Skin of body (tissue), 2 donors: Measurements from ENCODE around the gene C21orf58. TPM values are rescaled to one million over a fixed set of nuclear protein-coding genes. Genes with fewer than 3 reads are reported as not detected.
"Not testable (repeated sequence)": the region's sequence is repeated elsewhere in the genome, so short reads cannot be mapped to it uniquely, and the experiment has no call there.

Experiments used
- DNase-seq: peaks from one replicate; lab custom pipeline; 2025; lab: John Stamatoyannopoulos, UW
- total RNA-seq: library from RNA; depleted of rRNA; stranded (reverse); fragments of >200 nt; gene quantifications from one replicate; pipeline ENCODE4 v1.2.3, GENCODE V29; 2014

C21orf58 gene
- total RNA-seq, 1 donor from 2014 or later = 4.1 TPM

- DNase-seq = peak; percentile 14
Observed at GRCh38 chr21:46325073-46325912, 1.6 kb upstream of the C21orf58 start.

DNA sequence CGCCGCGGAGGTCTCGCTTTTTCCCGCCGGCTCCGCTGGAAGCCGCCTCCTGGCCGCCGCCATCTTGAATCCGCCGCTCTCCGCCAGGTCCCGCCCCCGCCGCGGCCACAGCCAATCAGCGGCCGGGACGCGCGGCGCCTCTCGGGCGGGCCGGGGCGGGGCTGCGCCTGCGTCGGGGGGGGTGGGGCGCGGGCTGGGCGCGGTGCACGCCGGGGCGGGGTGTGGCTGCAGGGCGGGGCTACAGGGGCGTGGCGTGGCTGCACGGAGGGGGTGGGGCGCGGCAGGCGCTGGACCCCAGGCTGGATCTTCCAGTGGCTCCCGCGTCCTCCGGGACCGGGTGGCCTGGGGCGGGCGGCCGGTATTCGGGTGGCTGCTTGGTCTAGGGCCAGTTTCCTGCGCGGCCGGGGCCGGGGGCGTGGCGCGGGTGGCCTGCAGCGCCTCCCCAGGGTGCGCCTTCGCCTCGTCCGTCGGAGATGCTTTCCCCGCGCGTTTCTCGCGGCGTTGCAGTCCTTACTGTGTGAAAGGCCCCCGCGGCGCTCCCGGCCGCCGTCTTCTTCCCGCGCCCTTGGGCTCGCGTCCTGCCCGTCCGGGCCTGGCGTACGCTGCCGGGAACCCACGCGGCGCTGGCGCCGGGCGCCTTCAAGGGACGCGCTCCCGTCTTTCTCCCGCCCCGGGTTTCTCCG lies 861 bp upstream of the C21orf58 start:
- DNase-seq = peak; percentile 79

DNA sequence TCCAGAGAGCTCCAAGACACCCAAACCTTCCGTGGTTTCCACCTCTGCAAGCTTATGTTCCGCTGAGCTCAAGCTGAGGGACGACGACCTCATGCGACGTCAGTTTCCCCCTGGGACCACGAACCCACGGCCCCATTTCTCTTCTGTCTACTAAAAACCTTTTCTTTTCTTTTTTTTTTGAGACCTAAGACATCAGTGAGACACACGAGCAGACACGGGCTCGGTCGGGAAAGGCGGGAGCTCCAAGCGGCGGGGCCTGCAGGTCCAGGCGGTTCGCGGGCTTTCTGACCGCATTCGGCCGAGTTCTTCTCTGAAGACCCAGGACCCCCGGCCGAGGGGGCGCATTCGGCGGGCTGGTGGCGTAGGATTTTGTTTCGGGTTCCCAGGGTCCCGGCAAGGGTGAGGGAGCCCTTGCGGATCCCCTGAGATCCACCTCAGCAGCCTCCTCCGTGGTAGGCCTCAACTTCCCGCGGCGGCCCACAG lies 402 bp downstream of the C21orf58 start:
- no peak for DNase-seq

DNA sequence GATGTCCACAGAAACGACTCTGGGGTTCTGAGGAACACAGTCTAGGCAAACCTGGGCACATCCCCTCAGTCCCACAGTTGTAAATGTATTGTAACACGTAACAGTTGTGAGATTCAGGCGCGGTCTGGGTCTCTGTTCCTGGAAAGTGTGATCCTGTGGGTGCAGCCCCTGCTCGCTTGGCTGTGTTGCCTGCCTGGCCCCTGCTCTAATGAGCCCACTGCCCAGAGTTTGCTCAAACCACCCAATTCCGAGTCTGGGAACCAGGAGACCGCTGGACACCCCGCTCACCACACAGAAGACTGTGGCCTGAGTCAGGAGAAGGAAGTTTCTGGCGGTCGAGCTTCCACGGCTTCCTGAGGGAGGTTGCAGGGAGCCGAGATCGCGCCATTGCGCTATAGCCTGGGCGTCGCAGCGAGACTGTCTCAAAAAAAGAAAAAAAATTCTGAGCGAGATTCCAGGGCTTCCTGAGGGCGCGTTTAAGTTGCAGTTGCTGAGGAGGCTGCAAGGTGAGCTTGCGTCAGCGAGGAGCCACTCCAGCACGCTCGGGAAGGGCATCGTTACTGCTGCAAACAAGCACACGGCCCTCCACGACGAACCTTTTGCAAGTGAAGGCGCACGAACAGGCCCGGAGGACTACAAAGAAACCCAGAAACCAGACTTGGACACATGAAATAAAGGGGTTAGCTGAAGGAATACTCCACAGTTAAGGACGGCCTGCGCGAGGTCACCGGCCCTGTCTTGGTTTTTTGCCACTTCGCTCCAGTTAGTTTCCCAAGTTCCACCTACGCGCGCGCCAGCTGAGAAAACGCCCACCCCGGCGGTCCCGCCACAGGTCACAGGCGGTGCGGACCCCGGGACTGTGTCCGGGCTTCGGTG lies 1.1 kb downstream of the C21orf58 start:
- no peak for DNase-seq

DNA sequence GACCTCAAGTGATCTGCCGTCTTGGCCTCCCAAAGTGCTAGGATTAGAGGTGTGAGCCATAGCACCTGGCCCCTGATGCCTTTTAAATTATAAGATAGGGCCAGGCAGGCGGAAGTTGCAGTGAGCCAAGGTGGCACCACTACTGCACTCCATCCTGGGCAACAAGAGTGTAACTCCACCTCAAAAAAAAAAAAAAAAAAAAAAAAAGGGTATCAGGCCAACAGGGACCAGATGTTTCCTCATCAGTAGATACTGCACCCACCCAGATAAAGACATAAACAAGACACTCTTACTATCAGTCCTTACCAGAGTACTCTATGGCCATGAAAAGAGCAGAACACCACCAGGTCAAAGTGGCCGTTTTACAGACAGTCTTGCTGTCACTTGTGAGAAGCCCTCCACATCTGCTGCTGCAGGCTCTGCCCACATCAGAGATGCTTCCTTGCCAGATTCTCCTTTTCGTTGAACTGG lies 3.3 kb downstream of the C21orf58 start:
- DNase-seq = no peak

- no peak for DNase-seq
Observed at GRCh38 chr21:46319186-46319585, 4.5 kb downstream of the C21orf58 start.

- no peak for DNase-seq
Observed at GRCh38 chr21:46318464-46318845, 5.2 kb downstream of the C21orf58 start.

GRCh38 chr21:46317710-46318463 lies 5.8 kb downstream of the C21orf58 start:
- DNase-seq = no peak

GRCh38 chr21:46316708-46317324 lies 6.9 kb downstream of the C21orf58 start:
- no peak for DNase-seq

GRCh38 chr21:46314441-46315020 lies 9.1 kb downstream of the C21orf58 start:
- DNase-seq = no peak

GRCh38 chr21:46312949-46313348 lies 10.7 kb downstream of the C21orf58 start:
- DNase-seq = no peak

GRCh38 chr21:46311568-46311967 lies 12.1 kb downstream of the C21orf58 start:
- no peak for DNase-seq

GRCh38 chr21:46310260-46310659 lies 13.4 kb downstream of the C21orf58 start:
- not testable (repeated sequence) for DNase-seq

DNA sequence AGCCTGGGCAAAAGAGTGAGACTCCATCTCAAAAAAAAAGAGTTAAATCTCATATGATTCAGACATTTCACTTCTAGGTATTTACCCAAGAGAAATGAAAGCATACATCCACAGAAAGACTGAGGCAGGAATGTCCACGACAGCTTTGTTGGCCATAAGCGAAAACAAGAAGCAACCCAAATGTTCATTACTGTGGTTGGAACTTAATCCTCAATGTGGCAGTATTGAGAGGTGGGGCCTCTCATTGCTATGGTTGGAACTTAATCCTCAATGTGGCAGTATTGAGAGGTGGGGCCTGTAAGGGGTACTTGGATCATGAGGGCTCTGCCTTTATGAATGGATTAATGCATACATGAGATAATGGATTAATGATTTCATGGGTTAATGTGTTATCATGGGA lies 15.2 kb downstream of the C21orf58 start:
- DNase-seq = no peak

DNA sequence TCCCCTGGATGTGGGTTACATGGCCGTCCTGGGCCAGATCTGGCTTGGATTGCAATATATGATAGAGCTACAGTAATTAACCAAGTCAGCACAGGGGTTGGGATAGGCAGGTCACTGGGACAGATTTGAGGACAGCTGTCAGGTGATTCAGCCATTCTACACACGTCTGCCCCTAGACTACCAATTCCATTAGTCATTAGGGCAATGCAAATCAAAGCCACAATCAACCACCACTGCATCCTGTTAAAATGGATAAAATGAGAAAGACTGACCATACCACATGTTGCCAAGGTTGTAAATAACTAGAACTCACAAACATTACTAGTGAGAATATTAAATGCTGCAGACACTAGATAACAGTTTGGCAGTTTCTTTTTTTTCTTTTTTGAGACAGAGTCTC lies 16.0 kb downstream of the C21orf58 start:
- no peak for DNase-seq

GRCh38 chr21:46304955-46305354 lies 18.7 kb downstream of the C21orf58 start:
- DNase-seq = no peak

- DNase-seq = no peak
Observed at GRCh38 chr21:46304437-46304836, 19.2 kb downstream of the C21orf58 start.

GRCh38 chr21:46301759-46302158 lies 21.9 kb downstream of the C21orf58 start:
- DNase-seq = no peak

DNA sequence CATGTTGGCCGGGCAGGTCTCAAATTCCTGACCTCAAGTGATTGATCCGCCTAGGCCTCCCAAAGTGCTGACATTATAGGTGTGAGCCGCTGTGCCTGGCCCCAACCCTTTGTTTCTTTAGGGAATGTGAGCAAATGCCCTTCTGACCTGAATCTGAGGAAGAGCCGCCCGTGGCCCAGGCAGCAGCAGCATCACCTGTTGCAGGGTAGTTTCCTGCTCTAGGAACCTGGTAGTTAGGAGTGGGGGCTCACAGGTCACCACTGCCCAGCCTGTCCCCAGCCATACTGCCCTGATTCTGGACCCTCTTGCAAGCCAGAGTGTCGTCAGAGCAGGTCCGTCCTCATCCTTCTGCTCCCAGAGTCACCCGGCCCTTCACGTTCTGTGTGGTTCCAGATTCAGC lies 24.5 kb downstream of the C21orf58 start:
- DNase-seq = no peak
